Osteocyte (in vitro differentiated cells): ENCODE data around the gene PLA2G2D. TPM values are rescaled to one million over a fixed set of nuclear protein-coding genes. Genes with fewer than 3 reads are reported as not detected.

Experiments used
- DNase-seq: peaks from one replicate; pipeline ENCODE4 v3.0.0; 2021; ENCODE audit warnings: mixed read lengths; ENCODE audit not compliant: unreplicated experiment; ENCODE audit errors: extremely low spot score
- H3K27ac Mint-ChIP-seq: one replicate; pipeline ENCODE4 v1.8.0; 2021; ENCODE audit warnings: mild to moderate bottlenecking, mixed read lengths; ENCODE audit not compliant: unreplicated experiment
- H3K27me3 Mint-ChIP-seq: one replicate; pipeline ENCODE4 v1.8.0; 2021; ENCODE audit warnings: mixed read lengths; ENCODE audit not compliant: unreplicated experiment
- H3K36me3 Mint-ChIP-seq: one replicate; pipeline ENCODE4 v1.8.0; 2021; ENCODE audit warnings: mixed read lengths; ENCODE audit not compliant: unreplicated experiment
- H3K4me1 Mint-ChIP-seq: one replicate; pipeline ENCODE4 v1.8.0; 2021; ENCODE audit warnings: mixed read lengths; ENCODE audit not compliant: unreplicated experiment
- H3K4me3 Mint-ChIP-seq: one replicate; pipeline ENCODE4 v1.8.0; 2021; ENCODE audit warnings: mild to moderate bottlenecking, moderate library complexity, mixed read lengths; ENCODE audit not compliant: unreplicated experiment
- H3K9me3 Mint-ChIP-seq: one replicate; pipeline ENCODE4 v1.8.0; 2021; ENCODE audit warnings: mixed read lengths; ENCODE audit not compliant: unreplicated experiment
- CTCF ChIP-seq: fragments of 200-600 bp; sonication (generic); IDR thresholded peaks from 2 replicates; pipeline ENCODE4 v1.5.0; 2021; ENCODE audit warnings: antibody characterized with exemption, mild to moderate bottlenecking, moderate library complexity
- total RNA-seq: library from RNA; stranded (reverse); gene quantifications from 2 replicates; pipeline ENCODE4 v1.2.1, GENCODE V29; 2021

PLA2G2D gene
- total RNA-seq, 1 donor from 2014 or later = not detected

GRCh38 chr1:20086800-20087199 lies 32.5 kb downstream of the PLA2G2D start:
- H3K27ac Mint-ChIP-seq = no peak overlapping the region
- H3K9me3 Mint-ChIP-seq = no peaks in the 10 kb centered on the region
- H3K4me3 Mint-ChIP-seq = no peak overlapping the region
- no peaks in the 10 kb centered on the region for H3K36me3 Mint-ChIP-seq
- DNase-seq = no peak
- H3K4me1 Mint-ChIP-seq = no peaks in the 10 kb centered on the region
- peaks cover 7% of the 10 kb centered on the region for H3K27me3 Mint-ChIP-seq
- no peak for TF ChIP-seq CTCF

GRCh38 chr1:20083178-20083944 lies 36.0 kb downstream of the PLA2G2D start:
- H3K9me3 Mint-ChIP-seq = no peaks in the 10 kb centered on the region
- H3K27ac Mint-ChIP-seq = no peak overlapping the region
- no peaks in the 10 kb centered on the region for H3K36me3 Mint-ChIP-seq
- H3K27me3 Mint-ChIP-seq = peaks cover 9% of the 10 kb centered on the region
- DNase-seq = no peak
- H3K4me1 Mint-ChIP-seq = no peaks in the 10 kb centered on the region
- TF ChIP-seq CTCF = no peak
- no peak overlapping the region for H3K4me3 Mint-ChIP-seq

DNA sequence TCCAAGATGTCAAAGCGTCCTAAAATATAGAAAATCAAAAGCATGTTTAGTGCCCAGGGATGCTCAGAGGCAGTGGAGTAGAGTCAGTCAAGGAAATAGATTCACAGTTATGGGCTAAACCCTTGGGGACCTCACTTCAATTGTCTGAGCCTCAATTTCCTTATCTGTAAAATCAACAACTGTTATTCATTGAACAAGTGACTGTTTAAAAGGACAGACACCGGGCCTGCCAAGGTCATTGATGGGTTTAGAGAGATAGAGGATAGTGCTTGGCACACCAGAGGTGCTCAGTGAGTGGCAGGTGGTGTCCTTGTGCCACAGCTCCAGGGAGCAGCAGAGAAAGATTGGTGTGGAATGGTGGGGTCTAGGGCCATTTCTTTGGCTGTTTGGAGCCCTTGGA lies 36.6 kb downstream of the PLA2G2D start:
- no peak for TF ChIP-seq CTCF
- Mint-ChIP-seq H3K4me1 (no peaks in the 10 kb centered on the region), H3K9me3 (no peaks in the 10 kb centered on the region), H3K27ac (no peak overlapping the region), H3K4me3 (no peak overlapping the region), H3K36me3 (no peaks in the 10 kb centered on the region), H3K27me3 (peaks cover 9% of the 10 kb centered on the region)
- no peak for DNase-seq

- TF ChIP-seq CTCF = no peak
- Mint-ChIP-seq H3K4me3 (no peak overlapping the region), H3K4me1 (no peaks in the 10 kb centered on the region), H3K27ac (no peak overlapping the region), H3K9me3 (no peaks in the 10 kb centered on the region), H3K36me3 (no peaks in the 10 kb centered on the region), H3K27me3 (peaks cover 9% of the 10 kb centered on the region)
- no peak for DNase-seq
Observed at GRCh38 chr1:20081353-20081810, 38.0 kb downstream of the PLA2G2D start.

DNA sequence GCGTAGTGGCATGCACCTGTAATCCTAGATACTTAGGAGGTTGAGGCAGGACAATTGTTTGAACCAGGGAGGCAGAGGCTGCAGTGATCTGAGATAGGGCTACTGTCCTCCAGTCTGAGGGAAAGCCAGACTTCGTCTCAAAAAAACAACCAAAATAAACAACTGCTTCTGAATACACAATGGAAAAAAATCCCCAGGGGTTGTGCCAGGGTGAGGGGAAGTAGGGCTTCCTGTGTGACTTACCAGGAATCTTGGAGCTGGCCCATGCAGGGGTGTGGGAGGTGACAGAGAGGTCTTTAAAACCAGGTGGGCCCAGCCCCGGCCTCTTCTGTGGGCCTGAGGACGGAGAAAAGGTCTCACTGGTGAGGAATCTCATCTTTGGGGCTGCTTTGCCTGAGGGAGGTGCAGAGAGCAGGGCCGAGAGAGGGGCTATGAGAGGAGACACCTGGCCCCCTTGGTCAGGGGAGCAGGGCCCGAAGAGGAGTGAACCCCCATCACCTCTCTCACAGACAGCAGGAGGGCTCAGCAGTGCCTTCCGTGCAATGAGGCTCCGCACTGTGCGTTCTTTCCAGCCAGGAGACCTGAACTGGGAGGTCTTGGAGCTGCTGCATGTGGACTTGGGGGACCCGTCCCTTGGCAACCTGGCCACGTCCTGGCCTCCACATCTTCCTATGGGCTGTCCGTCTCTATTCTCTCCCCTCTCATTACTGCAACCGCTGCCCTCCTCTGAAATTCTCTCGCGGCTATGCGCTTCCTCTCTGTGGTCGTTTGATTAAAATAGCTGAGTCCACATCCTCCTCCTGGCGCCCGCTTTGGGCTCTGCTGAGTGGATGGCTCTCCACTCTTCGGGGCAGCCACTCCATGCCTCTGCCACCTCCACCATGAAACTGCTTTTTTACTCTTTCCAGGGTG lies 38.6 kb downstream of the PLA2G2D start:
- H3K4me1 Mint-ChIP-seq = no peaks in the 10 kb centered on the region
- H3K36me3 Mint-ChIP-seq = no peaks in the 10 kb centered on the region
- no peaks in the 10 kb centered on the region for H3K9me3 Mint-ChIP-seq
- H3K27me3 Mint-ChIP-seq = peaks cover 9% of the 10 kb centered on the region
- DNase-seq = no peak
- no peak overlapping the region for H3K27ac Mint-ChIP-seq
- no peak for TF ChIP-seq CTCF
- H3K4me3 Mint-ChIP-seq = no peak overlapping the region
